Esophagus squamous epithelium (tissue), 4 donors: ENCODE results near the gene EIF4ENIF1.

Source experiments
- CTCF ChIP-seq, 6 experiments: fragments of 450-650 bp in 4 of 6; fragments of 200-600 bp in 2 of 6; sonication (generic) in 2 of 6; IDR thresholded peaks; one replicate each; pipeline ENCODE4 v1.5.1; 2016 to 2019; ENCODE audit warnings: antibody characterized with exemption in 6 of 6, mild to moderate bottlenecking in 4 of 6, moderate library complexity in 4 of 6
- POLR2A ChIP-seq, 4 donors: fragments of 450-650 bp; IDR thresholded peaks; one replicate each; pipeline ENCODE4 v1.6.1; 2017; ENCODE audit warnings: antibody characterized with exemption in 4 of 4, mild to moderate bottlenecking in 4 of 4, moderate library complexity in 3 of 4

GRCh38 chr22:31489632-31490495, at the start of gene EIF4ENIF1:
- TF ChIP-seq CTCF (IDR thresholded peaks at IDR 0.05) = peak in 1 of 6 experiments; percentile 10
- TF ChIP-seq POLR2A (IDR thresholded peaks at IDR 0.05) = peak in 2 of 4 donors; percentile 57 to 66
